ENCODE measurements around the gene LRFN4.

GRCh38 chr11:66885469-66885868 is 28.6 kb downstream of the LRFN4 start:
- TF ChIP-seq POLR2A (IDR thresholded peaks at IDR 0.05) (no peak), POLR2AphosphoS5 (IDR thresholded peaks at IDR 0.05) (no peak)
- TF ChIP-seq, protein P1, sequence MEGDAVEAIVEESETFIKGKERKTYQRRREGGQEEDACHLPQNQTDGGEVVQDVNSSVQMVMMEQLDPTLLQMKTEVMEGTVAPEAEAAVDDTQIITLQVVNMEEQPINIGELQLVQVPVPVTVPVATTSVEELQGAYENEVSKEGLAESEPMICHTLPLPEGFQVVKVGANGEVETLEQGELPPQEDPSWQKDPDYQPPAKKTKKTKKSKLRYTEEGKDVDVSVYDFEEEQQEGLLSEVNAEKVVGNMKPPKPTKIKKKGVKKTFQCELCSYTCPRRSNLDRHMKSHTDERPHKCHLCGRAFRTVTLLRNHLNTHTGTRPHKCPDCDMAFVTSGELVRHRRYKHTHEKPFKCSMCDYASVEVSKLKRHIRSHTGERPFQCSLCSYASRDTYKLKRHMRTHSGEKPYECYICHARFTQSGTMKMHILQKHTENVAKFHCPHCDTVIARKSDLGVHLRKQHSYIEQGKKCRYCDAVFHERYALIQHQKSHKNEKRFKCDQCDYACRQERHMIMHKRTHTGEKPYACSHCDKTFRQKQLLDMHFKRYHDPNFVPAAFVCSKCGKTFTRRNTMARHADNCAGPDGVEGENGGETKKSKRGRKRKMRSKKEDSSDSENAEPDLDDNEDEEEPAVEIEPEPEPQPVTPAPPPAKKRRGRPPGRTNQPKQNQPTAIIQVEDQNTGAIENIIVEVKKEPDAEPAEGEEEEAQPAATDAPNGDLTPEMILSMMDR (IDR thresholded peaks at IDR 0.05), result no peak

All from upper lobe of left lung (tissue), 4 donors.